ENCODE data around the gene ADCY5. TPM values are rescaled to one million over a fixed set of nuclear protein-coding genes. Genes with fewer than 3 reads are reported as not detected.

The ADCY5 gene
- total and polyA plus RNA-seq, 7 experiments from 2014 or later = 0.07 TPM; not detected in 6

DNA sequence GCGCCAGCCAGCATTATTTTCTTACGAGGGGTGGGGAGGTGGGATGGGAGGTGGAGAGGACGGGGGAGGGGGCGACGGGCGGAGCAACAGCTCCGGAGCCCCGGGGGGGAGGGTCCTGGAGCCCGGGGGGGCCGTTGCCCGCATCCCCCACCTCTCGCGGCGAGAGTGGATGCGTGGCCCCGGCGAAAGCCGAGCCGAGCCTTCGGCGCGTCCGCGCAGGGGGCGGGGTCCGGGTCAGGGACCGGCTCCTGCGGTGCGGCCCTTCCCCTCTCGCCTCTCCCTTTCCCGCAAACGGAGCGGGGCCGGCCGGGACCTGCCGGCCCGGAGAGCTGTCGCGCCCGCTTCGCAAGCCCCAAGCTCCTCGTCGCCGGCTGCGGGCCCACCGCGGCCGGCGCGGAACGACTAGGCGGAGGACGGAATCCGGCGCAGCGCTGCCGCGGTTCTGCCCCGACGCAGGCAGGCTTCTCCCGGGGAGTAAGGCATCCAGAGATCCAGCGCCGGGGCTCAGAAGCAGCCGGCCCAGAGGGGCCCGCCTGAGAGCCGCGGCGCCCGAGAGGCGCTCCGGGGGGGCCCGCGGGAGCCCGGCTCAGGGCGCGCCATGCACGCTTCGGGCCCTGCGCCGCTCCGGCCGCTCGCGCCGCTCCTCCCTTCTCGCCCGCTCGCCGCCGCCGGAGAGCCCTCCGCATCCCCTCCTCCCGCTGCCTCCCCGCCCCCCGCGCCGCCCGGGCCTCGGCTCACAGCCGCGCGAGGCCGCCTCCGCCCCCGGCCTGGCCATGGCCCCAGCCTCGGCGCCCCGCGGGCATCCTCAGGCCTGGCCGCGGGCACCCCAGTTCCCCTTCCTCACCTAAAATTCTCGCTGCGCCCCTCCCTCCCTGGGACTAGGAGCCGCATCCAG, 459 bp upstream of the ADCY5 start:
- peak in 3 of 9 donors; percentile 5 to 27 (median 7) for DNase-seq

DNA sequence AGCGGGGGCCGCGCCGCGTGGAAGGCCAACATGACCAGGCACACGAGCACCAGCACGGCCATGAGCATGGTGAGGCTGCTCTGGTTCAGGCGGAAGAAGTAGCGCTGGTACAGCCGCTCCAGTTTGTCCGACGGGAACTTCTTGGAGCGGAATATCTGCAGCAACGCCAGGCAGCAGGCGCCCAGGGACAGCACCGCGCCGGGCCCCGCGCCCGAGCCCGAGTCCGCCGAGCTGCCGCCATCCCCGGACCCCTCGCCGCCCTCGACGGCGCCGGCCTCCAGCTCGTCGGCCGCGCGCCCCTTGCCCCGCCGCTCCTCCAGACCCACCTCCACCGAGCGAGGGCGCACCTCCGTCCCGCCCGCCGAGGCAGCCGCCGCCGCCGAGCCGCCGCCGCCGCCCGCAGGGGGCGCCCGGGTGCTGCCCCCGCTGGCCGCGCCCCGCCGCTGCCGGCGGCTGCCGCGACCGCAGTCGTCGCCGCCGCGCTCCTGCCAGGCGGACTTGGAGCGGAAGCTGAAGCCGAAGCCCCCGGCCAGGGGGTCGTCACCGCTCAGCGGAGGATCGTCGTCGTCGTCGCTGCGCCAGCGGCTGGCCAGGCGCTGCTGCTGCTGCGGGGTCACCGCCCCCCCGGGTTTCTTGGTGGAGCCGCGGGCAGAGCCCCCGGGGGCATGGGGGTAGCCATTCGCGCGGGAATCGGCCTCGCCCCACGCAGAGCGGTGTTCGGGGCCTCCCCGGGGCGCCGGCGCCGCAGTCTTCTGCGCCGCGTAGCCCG, 957 bp downstream of the ADCY5 start:
- Histone ChIP-seq H3K27ac (ENCODE audit: low read depth, low read length) (no peak overlapping the region), H3K4me3 (ENCODE audit: low read length) (peak overlapping the region; percentile 46), H3K36me3 (ENCODE audit: control insufficient read depth in 2 of 3, insufficient read depth in 3 of 3, low read length in 3 of 3) (no peaks in the 10 kb centered on the region), H3K4me1 (ENCODE audit: control insufficient read depth in 2 of 2, insufficient read depth in 2 of 2, low read length in 2 of 2) (no peaks in the 10 kb centered on the region), H3K27me3 (ENCODE audit: control insufficient read depth in 2 of 2, insufficient read depth in 2 of 2, low read length in 2 of 2) (no peaks in the 10 kb centered on the region), H3K9me3 (ENCODE audit: control insufficient read depth in 2 of 3, low read length in 3 of 3) (no peaks in the 10 kb centered on the region)
- peaks cover 55 to 69% (median 59%) of the 10 kb centered on the region in 5 donors for H3K27me3 Mint-ChIP-seq
- peaks cover 0 to 4% (median 0%) of the 10 kb centered on the region in 5 donors for H3K36me3 Mint-ChIP-seq
- ATAC-seq (peak; percentile 71), DNase-seq (peak in 7 of 9 donors; percentile 21 to 66 (median 33))
- peak overlapping the region in 5 of 10 donors; percentile 20 to 80 (median 78) for H3K4me3 Mint-ChIP-seq
- CTCF ChIA-PET = interaction anchor here (1.1 kb wide), 1 partner anchor 115 kb away, joined by 3 read pairs; no protein-coding TSS in a partner anchor
- H3K27ac Mint-ChIP-seq = no peak overlapping the region
- intact Hi-C loops (cut with micrococcal nuclease) = loop anchor here (1.0 to 2.0 kb wide), 3 partner anchors 41 to 111 kb away; no protein-coding TSS in a partner anchor
- peaks cover 0 to 2% (median 0%) of the 10 kb centered on the region in 11 donors for H3K9me3 Mint-ChIP-seq
- POLR2A ChIA-PET = no interaction called here
- H3K4me1 Mint-ChIP-seq = peaks cover 0 to 17% (median 5%) of the 10 kb centered on the region in 7 donors

More for the DNA sequence above, 459 bp upstream of the ADCY5 start:
- ATAC-seq = peak; percentile 6
- Mint-ChIP-seq H3K36me3 (peaks cover 0 to 4% (median 0%) of the 10 kb centered on the region in 5 donors), H3K4me1 (peaks cover 0 to 17% (median 5%) of the 10 kb centered on the region in 7 donors), H3K27ac (no peak overlapping the region), H3K9me3 (peaks cover 0 to 2% (median 0%) of the 10 kb centered on the region in 11 donors), H3K27me3 (peaks cover 51 to 66% (median 55%) of the 10 kb centered on the region in 5 donors), H3K4me3 (peak overlapping the region in 4 of 10 donors; percentile 8 to 71 (median 61))
- POLR2A ChIA-PET = no interaction called here
- intact Hi-C loops (cut with micrococcal nuclease) = loop anchor here in 1 of 2 donors (2.0 kb wide), 1 partner anchor 109 kb away; no protein-coding TSS in a partner anchor
- H3K36me3 ChIP-seq (ENCODE audit: control insufficient read depth in 2 of 3, insufficient read depth in 3 of 3, low read length in 3 of 3) = no peaks in the 10 kb centered on the region
- no peak overlapping the region for H3K27ac ChIP-seq (ENCODE audit: low read depth, low read length)
- no peaks in the 10 kb centered on the region for H3K9me3 ChIP-seq (ENCODE audit: control insufficient read depth in 2 of 3, low read length in 3 of 3)
- CTCF ChIA-PET = interaction anchor here (1.1 kb wide), 1 partner anchor 113 kb away, joined by 3 read pairs; no protein-coding TSS in a partner anchor
- no peak overlapping the region for H3K4me3 ChIP-seq (ENCODE audit: low read length)
- H3K27me3 ChIP-seq (ENCODE audit: control insufficient read depth in 2 of 2, insufficient read depth in 2 of 2, low read length in 2 of 2) = no peaks in the 10 kb centered on the region
- H3K4me1 ChIP-seq (ENCODE audit: control insufficient read depth in 2 of 2, insufficient read depth in 2 of 2, low read length in 2 of 2) = no peaks in the 10 kb centered on the region

DNA sequence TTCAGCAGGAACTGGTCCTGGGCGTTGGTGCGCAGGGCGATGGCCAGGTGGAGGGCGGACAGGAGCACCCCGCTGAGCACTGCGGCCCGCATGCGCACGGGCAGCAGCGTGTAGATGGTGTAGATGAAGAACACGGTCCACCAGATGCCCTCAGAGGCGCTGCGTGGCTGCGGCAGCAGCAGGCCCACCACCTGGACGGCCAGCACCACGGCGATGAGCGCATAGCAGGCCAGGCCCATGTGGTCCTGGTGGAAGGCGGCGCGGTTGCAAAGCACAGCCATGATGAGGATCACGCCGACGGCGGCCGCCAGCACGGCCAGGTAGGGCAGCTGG, 1.5 kb downstream of the ADCY5 start:
- Mint-ChIP-seq H3K9me3 (peaks cover 0 to 2% (median 0%) of the 10 kb centered on the region in 11 donors), H3K4me1 (peaks cover 0 to 17% (median 5%) of the 10 kb centered on the region in 7 donors), H3K27ac (no peak overlapping the region), H3K27me3 (peaks cover 58 to 67% (median 64%) of the 10 kb centered on the region in 5 donors), H3K4me3 (peak overlapping the region in 8 of 10 donors; percentile 30 to 83 (median 75)), H3K36me3 (peaks cover 0 to 4% (median 0%) of the 10 kb centered on the region in 5 donors)
- CTCF ChIA-PET = no interaction called here
- H3K27ac ChIP-seq (ENCODE audit: low read depth, low read length) = no peak overlapping the region
- ATAC-seq (no peak), DNase-seq (no peak)
- H3K4me1 ChIP-seq (ENCODE audit: control insufficient read depth in 2 of 2, insufficient read depth in 2 of 2, low read length in 2 of 2) = no peaks in the 10 kb centered on the region
- no peaks in the 10 kb centered on the region for H3K27me3 ChIP-seq (ENCODE audit: control insufficient read depth in 2 of 2, insufficient read depth in 2 of 2, low read length in 2 of 2)
- H3K9me3 ChIP-seq (ENCODE audit: control insufficient read depth in 2 of 3, low read length in 3 of 3) = no peaks in the 10 kb centered on the region
- H3K4me3 ChIP-seq (ENCODE audit: low read length) = no peak overlapping the region
- POLR2A ChIA-PET = no interaction called here
- intact Hi-C loops (cut with micrococcal nuclease) = no loop called here
- H3K36me3 ChIP-seq (ENCODE audit: control insufficient read depth in 2 of 3, insufficient read depth in 3 of 3, low read length in 3 of 3) = no peaks in the 10 kb centered on the region

- peak overlapping the region; percentile 52 to 87 (median 78) for H3K4me3 Mint-ChIP-seq
- Histone ChIP-seq H3K9me3 (ENCODE audit: control insufficient read depth in 2 of 3, low read length in 3 of 3) (no peaks in the 10 kb centered on the region), H3K27ac (ENCODE audit: low read depth, low read length) (no peak overlapping the region), H3K4me1 (ENCODE audit: control insufficient read depth in 2 of 2, insufficient read depth in 2 of 2, low read length in 2 of 2) (no peaks in the 10 kb centered on the region), H3K4me3 (ENCODE audit: low read length) (no peak overlapping the region), H3K27me3 (ENCODE audit: control insufficient read depth in 2 of 2, insufficient read depth in 2 of 2, low read length in 2 of 2) (no peaks in the 10 kb centered on the region), H3K36me3 (ENCODE audit: control insufficient read depth in 2 of 3, insufficient read depth in 3 of 3, low read length in 3 of 3) (no peaks in the 10 kb centered on the region)
- peak overlapping the region in 1 of 9 donors; percentile 68 for H3K27ac Mint-ChIP-seq
- ChIA-PET CTCF (interaction anchor here (0.7 kb wide), 1 partner anchor 227 kb away, joined by 3 read pairs; no protein-coding TSS in a partner anchor), POLR2A (no interaction called here)
- peaks cover 0 to 17% (median 5%) of the 10 kb centered on the region in 7 donors for H3K4me1 Mint-ChIP-seq
- peaks cover 58 to 71% (median 62%) of the 10 kb centered on the region in 5 donors for H3K27me3 Mint-ChIP-seq
- H3K9me3 Mint-ChIP-seq = peaks cover 0 to 2% (median 0%) of the 10 kb centered on the region in 11 donors
- no peak for ATAC-seq
- intact Hi-C loops (cut with micrococcal nuclease) = no loop called here
- peaks cover 0 to 4% (median 0%) of the 10 kb centered on the region in 5 donors for H3K36me3 Mint-ChIP-seq
- DNase-seq = no peak
Observed at GRCh38 chr3:123446610-123447109, 2.2 kb downstream of the ADCY5 start.

DNA sequence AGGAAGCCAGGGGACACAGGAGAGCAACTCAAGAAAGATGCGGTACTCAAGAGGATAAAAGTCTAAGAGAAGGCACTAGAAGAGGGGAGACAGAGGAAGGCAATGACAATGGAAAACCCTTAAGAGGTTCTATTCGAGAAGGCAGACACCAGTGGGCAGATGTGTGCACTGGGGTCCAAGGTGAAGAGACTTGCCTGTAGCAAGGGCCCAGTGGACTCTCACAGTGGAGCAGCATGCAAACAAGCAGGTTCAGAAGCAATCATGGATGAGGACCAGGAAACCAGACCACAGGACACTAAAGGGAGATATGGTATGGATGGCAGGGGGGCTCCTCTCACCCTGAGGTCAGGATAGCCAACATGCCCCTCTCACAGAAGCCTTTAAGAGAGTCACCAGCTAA, 2.7 kb downstream of the ADCY5 start:
- ATAC-seq (no peak), DNase-seq (no peak)
- Histone ChIP-seq H3K9me3 (ENCODE audit: control insufficient read depth in 2 of 3, low read length in 3 of 3) (no peaks in the 10 kb centered on the region), H3K36me3 (ENCODE audit: control insufficient read depth in 2 of 3, insufficient read depth in 3 of 3, low read length in 3 of 3) (no peaks in the 10 kb centered on the region), H3K4me3 (ENCODE audit: low read length) (no peak overlapping the region), H3K27me3 (ENCODE audit: control insufficient read depth in 2 of 2, insufficient read depth in 2 of 2, low read length in 2 of 2) (no peaks in the 10 kb centered on the region), H3K27ac (ENCODE audit: low read depth, low read length) (no peak overlapping the region), H3K4me1 (ENCODE audit: control insufficient read depth in 2 of 2, insufficient read depth in 2 of 2, low read length in 2 of 2) (no peaks in the 10 kb centered on the region)
- intact Hi-C loops (cut with micrococcal nuclease) = no loop called here
- Mint-ChIP-seq H3K4me3 (peak overlapping the region in 9 of 10 donors; percentile 10 to 85 (median 78)), H3K27me3 (peaks cover 54 to 72% (median 58%) of the 10 kb centered on the region in 5 donors), H3K36me3 (peaks cover 0 to 4% (median 0%) of the 10 kb centered on the region in 5 donors), H3K4me1 (peaks cover 0 to 17% (median 5%) of the 10 kb centered on the region in 7 donors), H3K27ac (no peak overlapping the region), H3K9me3 (peaks cover 0 to 2% (median 0%) of the 10 kb centered on the region in 11 donors)
- ChIA-PET CTCF (interaction anchor here (0.7 kb wide), 1 partner anchor 226 kb away, joined by 3 read pairs; no protein-coding TSS in a partner anchor), POLR2A (no interaction called here)

DNA sequence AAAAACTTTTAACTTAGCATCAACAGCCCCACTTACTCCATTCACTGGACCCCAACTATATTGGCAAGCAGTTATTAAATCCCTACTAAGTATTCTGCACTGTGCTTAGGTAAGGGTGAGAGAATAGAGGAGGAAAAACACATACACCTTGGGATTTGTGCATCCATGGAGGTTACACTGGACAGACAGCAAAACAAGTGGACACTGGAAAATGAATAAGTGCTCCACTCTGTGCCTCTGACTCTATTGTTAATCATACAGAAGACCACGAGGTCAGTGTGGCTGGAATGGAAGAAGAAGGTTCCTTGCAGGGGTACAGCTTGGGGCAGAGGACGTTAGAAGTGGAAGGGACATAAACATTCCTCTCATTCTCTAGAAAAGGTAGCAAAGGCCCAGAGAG, 3.2 kb downstream of the ADCY5 start:
- Mint-ChIP-seq H3K9me3 (peaks cover 0 to 2% (median 0%) of the 10 kb centered on the region in 11 donors), H3K4me1 (peaks cover 0 to 17% (median 5%) of the 10 kb centered on the region in 7 donors), H3K36me3 (peaks cover 0 to 4% (median 0%) of the 10 kb centered on the region in 5 donors), H3K27me3 (peaks cover 49 to 68% (median 54%) of the 10 kb centered on the region in 5 donors), H3K27ac (no peak overlapping the region), H3K4me3 (peak overlapping the region in 7 of 10 donors; percentile 11 to 85 (median 49))
- Histone ChIP-seq H3K27me3 (ENCODE audit: control insufficient read depth in 2 of 2, insufficient read depth in 2 of 2, low read length in 2 of 2) (no peaks in the 10 kb centered on the region), H3K27ac (ENCODE audit: low read depth, low read length) (no peak overlapping the region), H3K36me3 (ENCODE audit: control insufficient read depth in 2 of 3, insufficient read depth in 3 of 3, low read length in 3 of 3) (no peaks in the 10 kb centered on the region), H3K9me3 (ENCODE audit: control insufficient read depth in 2 of 3, low read length in 3 of 3) (no peaks in the 10 kb centered on the region), H3K4me3 (ENCODE audit: low read length) (no peak overlapping the region), H3K4me1 (ENCODE audit: control insufficient read depth in 2 of 2, insufficient read depth in 2 of 2, low read length in 2 of 2) (no peaks in the 10 kb centered on the region)
- intact Hi-C loops (cut with micrococcal nuclease) = no loop called here
- ChIA-PET POLR2A (no interaction called here), CTCF (no interaction called here)
- no peak for ATAC-seq
- DNase-seq = no peak

Measured in naive thymus-derived CD4-positive, alpha-beta T cell (primary cell).